ENCODE measurements around the gene WDR76.

WDR76 gene

DNA sequence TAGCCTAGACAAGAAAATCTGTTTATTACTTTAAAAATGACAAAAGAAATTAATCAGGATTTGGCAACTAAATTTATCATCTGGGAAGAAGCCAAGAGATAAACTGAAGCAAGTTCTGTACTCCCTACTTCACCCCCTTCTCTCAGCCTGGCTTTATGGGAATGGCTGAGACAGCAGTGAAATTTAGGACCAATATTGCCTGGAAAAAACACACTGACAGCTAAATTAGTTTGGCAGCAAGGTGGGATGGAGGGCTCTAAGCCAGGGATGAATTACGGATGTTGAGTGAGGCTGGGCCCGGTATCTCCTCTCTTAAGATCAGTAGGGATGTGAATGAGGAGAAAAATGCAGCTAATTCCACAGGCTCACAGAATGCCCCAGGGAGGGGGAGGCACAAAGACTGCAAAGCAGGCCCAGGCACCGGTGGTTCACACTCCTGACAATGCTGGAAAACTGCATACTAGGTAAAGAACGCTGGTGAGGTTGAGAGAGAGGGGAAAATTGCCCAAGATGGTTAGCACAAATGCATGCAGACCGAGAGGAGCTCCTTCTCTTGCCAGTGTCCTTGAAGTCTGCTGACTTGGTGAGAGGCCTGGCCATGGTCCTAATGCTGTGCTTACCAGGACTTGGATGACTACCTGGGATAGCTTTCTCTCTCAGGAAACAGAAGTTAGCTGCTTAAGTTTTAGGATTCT lies 89.0 kb downstream of the WDR76 start:
- no peak for DNase-seq

DNA sequence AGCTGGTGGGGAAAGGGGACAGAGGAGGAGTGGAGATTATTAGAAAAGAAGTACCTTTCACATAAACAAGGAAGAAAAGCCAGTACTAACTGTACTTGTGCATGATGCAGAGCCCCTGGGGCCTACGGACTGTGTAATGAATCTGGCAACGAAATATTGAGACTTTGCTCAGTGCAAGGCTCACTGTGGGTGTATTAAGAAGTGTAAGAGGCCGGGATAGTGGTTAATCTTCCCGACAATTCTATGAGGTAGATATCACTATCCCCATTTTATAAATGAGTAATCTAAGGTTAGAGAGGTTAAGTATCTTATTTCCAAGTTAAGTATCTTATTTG lies 89.5 kb downstream of the WDR76 start:
- DNase-seq = no peak

All from femur (tissue), 1 donor.